Measurements from ENCODE around the gene IL25. TPM values are rescaled to one million over a fixed set of nuclear protein-coding genes. Genes with fewer than 3 reads are reported as not detected.

Gene IL25
- total and polyA plus RNA-seq, 2 of the 13 experiments (the other 11 are each of a cell fraction or from before 2014, with no cell fraction given): not detected

DNA sequence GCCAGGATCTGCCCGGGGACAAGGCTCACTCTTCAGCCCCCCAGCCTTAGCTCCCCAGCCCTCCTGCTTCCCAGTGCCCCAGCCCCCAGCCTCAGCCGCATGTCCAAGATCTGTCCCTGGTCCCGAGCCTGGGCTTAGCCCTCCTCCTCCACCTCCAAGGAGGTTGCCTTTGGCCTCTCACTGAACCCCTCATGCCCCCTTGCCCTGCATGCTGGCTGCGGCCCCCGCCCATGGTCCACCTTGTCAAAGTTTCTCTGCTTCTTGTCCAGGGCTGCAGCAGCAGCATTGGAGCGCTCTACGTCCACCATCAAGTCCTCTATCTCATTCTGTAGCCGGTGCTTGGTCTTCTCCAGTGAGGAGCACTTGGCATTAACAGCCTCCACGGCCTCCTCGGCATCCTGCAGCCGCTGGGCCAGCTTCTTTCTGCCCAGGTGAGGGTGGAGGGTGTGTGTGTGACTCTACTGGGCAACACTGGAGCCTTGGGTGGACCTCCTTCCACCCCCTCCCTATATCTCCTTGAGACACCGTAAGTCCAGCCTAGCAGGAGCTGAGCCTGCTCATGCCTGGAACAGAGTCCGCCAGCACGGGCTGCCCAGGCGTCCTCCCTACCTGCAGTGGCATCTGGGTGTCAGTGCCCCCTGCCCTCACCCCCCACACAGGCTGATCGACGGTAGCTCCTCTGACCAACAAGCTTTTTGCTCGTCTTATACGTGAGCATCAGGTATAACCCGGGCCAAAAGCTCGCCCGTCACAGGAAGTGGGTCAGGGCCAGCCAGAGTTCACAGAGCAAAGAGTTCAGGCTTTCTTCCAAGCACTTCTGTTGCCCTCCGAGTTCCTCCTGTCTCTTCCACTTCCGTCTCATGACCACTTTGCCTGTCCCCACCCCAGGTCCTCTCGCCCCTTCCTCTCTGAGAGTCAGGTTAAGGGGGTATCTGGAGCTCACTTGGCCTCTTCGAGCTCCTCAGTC, 15.6 kb downstream of the IL25 start (continued):
- TF ChIP-seq, protein P1, sequence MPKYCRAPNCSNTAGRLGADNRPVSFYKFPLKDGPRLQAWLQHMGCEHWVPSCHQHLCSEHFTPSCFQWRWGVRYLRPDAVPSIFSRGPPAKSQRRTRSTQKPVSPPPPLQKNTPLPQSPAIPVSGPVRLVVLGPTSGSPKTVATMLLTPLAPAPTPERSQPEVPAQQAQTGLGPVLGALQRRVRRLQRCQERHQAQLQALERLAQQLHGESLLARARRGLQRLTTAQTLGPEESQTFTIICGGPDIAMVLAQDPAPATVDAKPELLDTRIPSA (CRISPR knock-in tag; IDR thresholded peaks at IDR 0.05; ENCODE audit: borderline replicate concordance): no peak
- TF ChIP-seq PHF21A (CRISPR knock-in tag; IDR thresholded peaks at IDR 0.05) (no peak), ZFAT (CRISPR knock-in tag; conservative IDR thresholded peaks at IDR 0.05) (no peak), NFYC (CRISPR knock-in tag; IDR thresholded peaks at IDR 0.05) (no peak), ONECUT2 (CRISPR knock-in tag; IDR thresholded peaks at IDR 0.05) (no peak)

DNA sequence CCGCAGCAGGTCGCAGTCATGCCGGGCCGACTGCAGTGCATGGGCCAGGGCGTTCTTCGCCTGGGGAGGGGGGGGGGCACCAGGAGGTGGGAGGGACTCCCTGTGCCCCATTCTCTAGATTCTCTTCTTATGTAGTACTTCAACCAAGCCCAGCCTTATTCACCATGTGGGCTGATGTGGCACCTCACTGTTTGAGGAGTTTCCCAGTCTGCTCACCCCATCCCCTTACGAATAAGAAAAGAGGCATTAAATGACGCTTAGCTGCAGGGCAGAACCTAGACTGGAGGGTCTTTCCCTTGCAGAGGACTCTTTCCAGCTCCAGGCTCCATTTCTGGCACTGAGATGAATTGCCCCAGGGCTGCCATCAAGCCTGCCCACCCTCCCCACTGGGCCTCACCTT, 16.4 kb downstream of the IL25 start:
- no peak for ATAC-seq
- in situ Hi-C loops (cut with HindIII; ENCODE audit: extremely low pct_ligation_motif_present, low pct_unique_long_range_greater_than_20kb) (no loop called here), intact Hi-C loops (cut with micrococcal nuclease; ENCODE audit: unreplicated experiment) (no loop called here)
- Histone ChIP-seq H2AFZ (ENCODE audit: low read length) (no peak overlapping the region), H3K4me3 (replicated peaks in 1 of 3; ENCODE audit: insufficient read depth in 1 of 3, low read depth in 2 of 3, low read length in 3 of 3) (no peak overlapping the region), H3K4me2 (ENCODE audit: low read depth, low read length) (no peak overlapping the region), H3K27me3 (ENCODE audit: control insufficient read depth in 1 of 2, insufficient read depth in 2 of 2, low read length in 2 of 2) (peaks cover 34 to 95% of the 10 kb centered on the region in 2 experiments), H4K20me1 (ENCODE audit: insufficient read depth, low read length) (no peaks in the 10 kb centered on the region), H3K79me2 (ENCODE audit: insufficient read depth, low read length) (no peaks in the 10 kb centered on the region), H3K9me3 (ENCODE audit: low read length) (no peaks in the 10 kb centered on the region), H3K36me3 (replicated peaks in 1 of 2; ENCODE audit: control insufficient read depth in 1 of 2, insufficient read depth in 2 of 2, low read length in 2 of 2) (no peaks in the 10 kb centered on the region), H3K9ac (ENCODE audit: insufficient read depth, low read depth, low read length) (no peak overlapping the region), H3K4me1 (ENCODE audit: insufficient read depth, low read length) (no peaks in the 10 kb centered on the region), H3K27ac (ENCODE audit: extremely low read length, insufficient read depth, low read length) (no peak overlapping the region)
- WGBS (ENCODE audit: low lambda C conversion rate): 47% methylated on average over 8 of the region's 8 CpGs
- ChIA-PET POLR2A (no interaction called here), CTCF (ENCODE audit: low intra/inter-chr PET ratio, low total read pairs) (no interaction called here)
- no peak for DNase-seq (ENCODE audit: low spot score)
- no TSS peak for BruUV-seq (replicated peaks)
- FAIRE-seq: no peak
- TF ChIP-seq IKZF4 (CRISPR knock-in tag; IDR thresholded peaks at IDR 0.05; ENCODE audit: borderline replicate concordance, low read depth, not compliant biosample characterization) (no peak), ZNF430 (CRISPR knock-in tag; IDR thresholded peaks at IDR 0.05) (no peak), ZNF264 (CRISPR knock-in tag; IDR thresholded peaks at IDR 0.05) (no peak), ZNF777 (CRISPR knock-in tag; IDR thresholded peaks at IDR 0.05) (no peak), ZNF292 (CRISPR knock-in tag; IDR thresholded peaks at IDR 0.05; ENCODE audit: borderline replicate concordance, low read depth) (no peak), ZNF501 (CRISPR knock-in tag; IDR thresholded peaks at IDR 0.05) (no peak), PHF20 (CRISPR knock-in tag; IDR thresholded peaks at IDR 0.05) (no peak), MEIS1 (CRISPR knock-in tag; IDR thresholded peaks at IDR 0.05; ENCODE audit: borderline replicate concordance) (no peak), MBD4 (IDR thresholded peaks at IDR 0.05; ENCODE audit: borderline replicate concordance, low read length) (no peak), ZNF20 (CRISPR knock-in tag; IDR thresholded peaks at IDR 0.05) (no peak), PAF1 (CRISPR knock-in tag; IDR thresholded peaks at IDR 0.05) (no peak), JARID2 (CRISPR knock-in tag; IDR thresholded peaks at IDR 0.05; ENCODE audit: insufficient replicate concordance) (no peak), KDM1A (CRISPR knock-in tag; IDR thresholded peaks at IDR 0.05) (no peak)
- TF ChIP-seq, protein P2, sequence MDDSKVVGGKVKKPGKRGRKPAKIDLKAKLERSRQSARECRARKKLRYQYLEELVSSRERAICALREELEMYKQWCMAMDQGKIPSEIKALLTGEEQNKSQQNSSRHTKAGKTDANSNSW (CRISPR knock-in tag; IDR thresholded peaks at IDR 0.05; ENCODE audit: borderline replicate concordance): no peak
- TF ChIP-seq, protein P3, sequence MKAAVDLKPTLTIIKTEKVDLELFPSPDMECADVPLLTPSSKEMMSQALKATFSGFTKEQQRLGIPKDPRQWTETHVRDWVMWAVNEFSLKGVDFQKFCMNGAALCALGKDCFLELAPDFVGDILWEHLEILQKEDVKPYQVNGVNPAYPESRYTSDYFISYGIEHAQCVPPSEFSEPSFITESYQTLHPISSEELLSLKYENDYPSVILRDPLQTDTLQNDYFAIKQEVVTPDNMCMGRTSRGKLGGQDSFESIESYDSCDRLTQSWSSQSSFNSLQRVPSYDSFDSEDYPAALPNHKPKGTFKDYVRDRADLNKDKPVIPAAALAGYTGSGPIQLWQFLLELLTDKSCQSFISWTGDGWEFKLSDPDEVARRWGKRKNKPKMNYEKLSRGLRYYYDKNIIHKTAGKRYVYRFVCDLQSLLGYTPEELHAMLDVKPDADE (CRISPR knock-in tag; IDR thresholded peaks at IDR 0.05): no peak

Measured in HepG2 (cell line).